ENCODE results near the gene CTNNA1. TPM values are rescaled to one million over a fixed set of nuclear protein-coding genes. Genes with fewer than 3 reads are reported as not detected.

CTNNA1 gene
- total RNA-seq, 1 experiment from 2014 or later: 392 TPM

GRCh38 chr5:138844125-138844461 is 90.9 kb downstream of the CTNNA1 start:
- Histone ChIP-seq H3K36me3 (ENCODE audit: control insufficient read depth, insufficient read depth, low read length) (no peaks in the 10 kb centered on the region), H3K4me3 (ENCODE audit: low read depth, low read length) (no peak overlapping the region), H3K9me3 (no peaks in the 10 kb centered on the region), H3K4me1 (peaks cover 7% of the 10 kb centered on the region; the same call in 1 of the 2 replicates), H3K27me3 (replicated peaks; ENCODE audit: control insufficient read depth, insufficient read depth, low read length) (no peaks in the 10 kb centered on the region)
- BruUV-seq (replicated peaks): no TSS peak
- Mint-ChIP-seq H3K36me3 (ENCODE audit: insufficient read depth, unreplicated experiment) (peaks cover 29% of the 10 kb centered on the region), H3K27me3 (ENCODE audit: insufficient read depth, unreplicated experiment) (no peaks in the 10 kb centered on the region), H3K9me3 (ENCODE audit: unreplicated experiment) (no peaks in the 10 kb centered on the region), H3K4me3 (ENCODE audit: unreplicated experiment) (no peak overlapping the region), H3K4me1 (ENCODE audit: low read depth, unreplicated experiment) (peaks cover 29% of the 10 kb centered on the region), H3K27ac (ENCODE audit: unreplicated experiment) (no peak overlapping the region)
- intact Hi-C loops (cut with micrococcal nuclease; ENCODE audit: unreplicated experiment): no loop called here
- no peak for TF ChIP-seq CTCF (IDR thresholded peaks at IDR 0.05; ENCODE audit: insufficient read depth in 1 of 2, low read depth in 1 of 2, low read length in 1 of 2, severe bottlenecking in 1 of 2, unreplicated experiment in 1 of 2)
- POLR2A ChIA-PET: no interaction called here
- CTCF ChIA-PET: no interaction called here
- DNase-seq: no peak

GRCh38 chr5:138844812-138845513 is 91.7 kb downstream of the CTNNA1 start:
- no TSS peak for BruUV-seq (replicated peaks)
- Histone ChIP-seq H3K4me1 (peaks cover 7% of the 10 kb centered on the region; the same call in 1 of the 2 replicates), H3K27me3 (replicated peaks; ENCODE audit: control insufficient read depth, insufficient read depth, low read length) (no peaks in the 10 kb centered on the region), H3K36me3 (ENCODE audit: control insufficient read depth, insufficient read depth, low read length) (no peaks in the 10 kb centered on the region), H3K4me3 (ENCODE audit: low read depth, low read length) (no peak overlapping the region), H3K9me3 (no peaks in the 10 kb centered on the region)
- Mint-ChIP-seq H3K27me3 (ENCODE audit: insufficient read depth, unreplicated experiment) (no peaks in the 10 kb centered on the region), H3K36me3 (ENCODE audit: insufficient read depth, unreplicated experiment) (peaks cover 20% of the 10 kb centered on the region), H3K4me3 (ENCODE audit: unreplicated experiment) (no peak overlapping the region), H3K9me3 (ENCODE audit: unreplicated experiment) (no peaks in the 10 kb centered on the region), H3K4me1 (ENCODE audit: low read depth, unreplicated experiment) (peaks cover 29% of the 10 kb centered on the region), H3K27ac (ENCODE audit: unreplicated experiment) (no peak overlapping the region)
- ChIA-PET POLR2A (no interaction called here), CTCF (no interaction called here)
- DNase-seq: no peak
- TF ChIP-seq CTCF (IDR thresholded peaks at IDR 0.05; ENCODE audit: insufficient read depth in 1 of 2, low read depth in 1 of 2, low read length in 1 of 2, severe bottlenecking in 1 of 2, unreplicated experiment in 1 of 2): no peak
- intact Hi-C loops (cut with micrococcal nuclease; ENCODE audit: unreplicated experiment): no loop called here

- DNase-seq: no peak
- no peak for TF ChIP-seq CTCF (IDR thresholded peaks at IDR 0.05; ENCODE audit: insufficient read depth in 1 of 2, low read depth in 1 of 2, low read length in 1 of 2, severe bottlenecking in 1 of 2, unreplicated experiment in 1 of 2)
- CTCF ChIA-PET: no interaction called here
These were observed 96.2 kb downstream of the CTNNA1 start for GRCh38 chr5:138849439-138849838.

More at GRCh38 chr5:138849439-138849838, 96.2 kb downstream of the CTNNA1 start:
- Mint-ChIP-seq H3K4me3 (ENCODE audit: unreplicated experiment) (no peak overlapping the region), H3K4me1 (ENCODE audit: low read depth, unreplicated experiment) (peaks cover 34% of the 10 kb centered on the region), H3K9me3 (ENCODE audit: unreplicated experiment) (no peaks in the 10 kb centered on the region), H3K27me3 (ENCODE audit: insufficient read depth, unreplicated experiment) (no peaks in the 10 kb centered on the region), H3K36me3 (ENCODE audit: insufficient read depth, unreplicated experiment) (peaks cover 30% of the 10 kb centered on the region), H3K27ac (ENCODE audit: unreplicated experiment) (no peak overlapping the region)
- intact Hi-C loops (cut with micrococcal nuclease; ENCODE audit: unreplicated experiment): no loop called here
- Histone ChIP-seq H3K36me3 (ENCODE audit: control insufficient read depth, insufficient read depth, low read length) (no peaks in the 10 kb centered on the region), H3K4me1 (peaks cover 7% of the 10 kb centered on the region; the same call in 1 of the 2 replicates), H3K27me3 (replicated peaks; ENCODE audit: control insufficient read depth, insufficient read depth, low read length) (no peaks in the 10 kb centered on the region), H3K9me3 (no peaks in the 10 kb centered on the region), H3K4me3 (ENCODE audit: low read depth, low read length) (no peak overlapping the region)
- POLR2A ChIA-PET: no interaction called here
- BruUV-seq (replicated peaks): no TSS peak
